ENCODE results near the gene PHOSPHO2. TPM values are rescaled to one million over a fixed set of nuclear protein-coding genes. Genes with fewer than 3 reads are reported as not detected.
"Not testable (repeated sequence)": the region's sequence is repeated elsewhere in the genome, so short reads cannot be mapped to it uniquely, and the experiment has no call there.

PHOSPHO2 gene
- total and polyA plus RNA-seq, 4 donors = 3.4 to 13.4 (median 4.5) TPM

DNA sequence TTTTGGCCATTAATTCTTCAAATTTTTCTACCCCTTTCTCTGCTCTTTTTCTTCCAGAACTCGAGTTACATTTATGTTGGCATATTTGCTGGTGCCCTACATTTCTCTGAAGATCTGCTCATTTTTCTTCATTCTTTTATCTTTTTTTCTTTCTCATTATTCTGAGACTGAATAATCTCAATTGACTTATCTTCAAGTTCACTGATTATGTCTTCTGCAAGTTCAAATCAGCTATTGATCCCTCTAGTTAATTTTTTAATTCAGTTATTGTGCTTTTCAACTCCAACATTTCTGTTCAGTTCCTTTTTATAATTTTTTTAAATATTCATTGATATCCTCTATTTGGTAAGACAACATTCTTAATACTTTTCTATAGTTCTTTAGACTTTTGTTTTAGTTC is 3.3 kb upstream of the PHOSPHO2 start:
- Histone ChIP-seq H3K4me1 (ENCODE audit: control insufficient read depth in 1 of 2, insufficient read depth in 2 of 2, low read length in 2 of 2) (peaks cover 0 to 3% of the 10 kb centered on the region in 2 donors), H3K4me3 (ENCODE audit: low read length in 2 of 2) (no peak overlapping the region), H3K36me3 (ENCODE audit: control insufficient read depth in 1 of 2, insufficient read depth in 2 of 2, low read length in 1 of 2) (no peaks in the 10 kb centered on the region), H3K27me3 (ENCODE audit: control insufficient read depth in 1 of 2, insufficient read depth in 2 of 2, low read length in 1 of 2) (no peaks in the 10 kb centered on the region), H3K27ac (ENCODE audit: low read depth in 1 of 2, low read length in 2 of 2) (no peak overlapping the region), H3K9me3 (ENCODE audit: control insufficient read depth, low read length) (peaks cover 1% of the 10 kb centered on the region)
- ATAC-seq (ENCODE audit: low FRiP score) (no peak), DNase-seq (no peak)
- 52 to 55% methylated on average over 1 of the region's 1 CpG for WGBS, 2 donors
- intact Hi-C loops (cut with DNase I) = no loop called here

DNA sequence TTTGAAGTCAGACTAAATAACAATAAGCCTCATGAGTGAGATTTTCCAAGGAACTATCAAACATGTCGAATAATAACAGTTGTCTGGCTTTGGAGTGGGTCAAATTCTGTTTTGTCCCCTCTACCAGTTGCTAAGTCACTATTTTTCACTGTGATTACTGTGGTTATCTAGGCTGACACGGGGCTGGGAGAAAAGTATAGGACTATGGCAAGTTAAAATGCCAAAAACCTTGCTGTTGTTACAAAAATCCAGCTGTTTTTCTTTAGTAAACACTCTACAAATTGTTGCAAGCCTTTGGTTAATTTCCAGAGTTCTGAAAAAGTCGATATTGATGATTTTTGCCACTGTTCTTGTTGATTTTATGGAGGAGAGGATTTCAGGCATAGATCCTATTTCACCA is 1.6 kb upstream of the PHOSPHO2 start:
- no peaks in the 10 kb centered on the region for H3K36me3 ChIP-seq (ENCODE audit: control insufficient read depth in 1 of 2, insufficient read depth in 2 of 2, low read length in 1 of 2)
- H3K27me3 ChIP-seq (ENCODE audit: control insufficient read depth in 1 of 2, insufficient read depth in 2 of 2, low read length in 1 of 2) = no peaks in the 10 kb centered on the region
- peaks cover 0 to 3% of the 10 kb centered on the region in 2 donors for H3K4me1 ChIP-seq (ENCODE audit: control insufficient read depth in 1 of 2, insufficient read depth in 2 of 2, low read length in 2 of 2)
- WGBS, 2 donors = 66 to 69% methylated on average over 3 of the region's 3 CpGs
- intact Hi-C loops (cut with DNase I) = no loop called here
- ATAC-seq (ENCODE audit: low FRiP score) (no peak), DNase-seq (no peak)
- H3K4me3 ChIP-seq (ENCODE audit: low read length in 2 of 2) = no peak overlapping the region
- peaks cover 1% of the 10 kb centered on the region for H3K9me3 ChIP-seq (ENCODE audit: control insufficient read depth, low read length)
- H3K27ac ChIP-seq (ENCODE audit: low read depth in 1 of 2, low read length in 2 of 2) = no peak overlapping the region

DNA sequence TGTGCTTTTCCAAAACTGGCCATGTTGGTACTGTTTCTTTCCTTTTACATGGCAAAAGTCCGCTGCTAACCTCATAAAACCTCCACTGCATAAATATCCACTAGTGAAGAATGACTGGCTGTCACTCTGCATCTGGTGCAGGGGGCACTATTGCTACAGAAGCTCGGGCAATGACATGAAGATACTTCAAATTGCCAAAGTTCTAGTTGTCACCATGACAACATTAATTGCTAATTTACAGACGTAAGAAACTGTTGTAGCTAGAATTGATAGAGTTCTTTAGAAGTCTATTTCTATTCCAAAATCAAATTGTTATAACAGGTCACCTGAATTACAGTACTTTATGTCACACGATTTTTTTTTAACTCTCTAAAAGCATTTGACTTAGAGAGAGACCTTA is 909 bp upstream of the PHOSPHO2 start:
- intact Hi-C loops (cut with DNase I) = no loop called here
- Histone ChIP-seq H3K36me3 (ENCODE audit: control insufficient read depth in 1 of 2, insufficient read depth in 2 of 2, low read length in 1 of 2) (no peaks in the 10 kb centered on the region), H3K4me1 (ENCODE audit: control insufficient read depth in 1 of 2, insufficient read depth in 2 of 2, low read length in 2 of 2) (peaks cover 0 to 3% of the 10 kb centered on the region in 2 donors), H3K4me3 (ENCODE audit: low read length in 2 of 2) (no peak overlapping the region), H3K9me3 (ENCODE audit: control insufficient read depth, low read length) (peaks cover 1% of the 10 kb centered on the region), H3K27ac (ENCODE audit: low read depth in 1 of 2, low read length in 2 of 2) (no peak overlapping the region), H3K27me3 (ENCODE audit: control insufficient read depth in 1 of 2, insufficient read depth in 2 of 2, low read length in 1 of 2) (no peaks in the 10 kb centered on the region)
- DNase-seq (no peak), ATAC-seq (ENCODE audit: low FRiP score) (no peak)
- 10% methylated on average over 4 of the region's 4 CpGs for WGBS, 2 donors

DNA sequence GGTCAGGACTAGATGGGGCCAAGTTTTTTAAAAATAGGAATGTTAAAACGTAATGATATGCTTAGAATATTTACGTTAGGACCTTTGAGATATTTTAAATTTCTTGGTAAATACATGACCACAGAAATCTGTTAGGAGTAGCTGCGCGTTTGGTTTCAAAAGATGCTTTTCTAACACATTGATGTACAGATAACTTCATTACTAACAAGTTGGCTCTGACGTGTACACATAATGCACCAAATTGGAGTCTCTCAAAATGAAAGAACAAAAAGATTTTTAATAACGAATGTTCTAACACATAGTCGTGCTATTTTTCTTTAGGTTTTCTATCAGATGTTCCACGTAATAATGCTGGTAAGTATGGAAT is 608 bp downstream of the PHOSPHO2 start:
- ATAC-seq (ENCODE audit: low FRiP score) (no peak), DNase-seq (no peak)
- intact Hi-C loops (cut with DNase I) = no loop called here
- Histone ChIP-seq H3K27me3 (ENCODE audit: control insufficient read depth in 1 of 2, insufficient read depth in 2 of 2, low read length in 1 of 2) (no peaks in the 10 kb centered on the region), H3K9me3 (ENCODE audit: control insufficient read depth, low read length) (peaks cover 1% of the 10 kb centered on the region), H3K4me1 (ENCODE audit: control insufficient read depth in 1 of 2, insufficient read depth in 2 of 2, low read length in 2 of 2) (peaks cover 0 to 3% of the 10 kb centered on the region in 2 donors), H3K4me3 (ENCODE audit: low read length in 2 of 2) (peak overlapping the region; percentile 45 to 91), H3K27ac (ENCODE audit: low read depth in 1 of 2, low read length in 2 of 2) (no peak overlapping the region), H3K36me3 (ENCODE audit: control insufficient read depth in 1 of 2, insufficient read depth in 2 of 2, low read length in 1 of 2) (no peaks in the 10 kb centered on the region)
- WGBS, 2 donors = 27% methylated on average over 8 of the region's 8 CpGs

DNA sequence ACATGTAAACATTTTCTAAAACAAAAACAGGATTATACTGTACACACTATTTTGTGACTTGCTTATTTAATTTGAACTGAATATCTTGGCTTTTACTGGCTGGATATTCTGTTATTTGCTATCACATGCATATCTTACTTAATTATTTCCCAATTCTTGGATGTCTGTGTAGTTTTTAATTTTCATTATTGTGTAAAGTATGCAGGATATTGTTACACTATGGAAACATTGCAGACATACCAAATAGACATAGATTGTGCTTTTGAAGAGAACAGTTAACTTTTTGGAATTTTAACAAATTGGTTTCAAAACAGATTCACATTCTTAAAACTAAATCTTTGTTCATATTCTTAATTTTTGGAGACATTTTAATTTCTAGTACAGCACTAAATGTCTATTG is 2.1 kb downstream of the PHOSPHO2 start:
- Histone ChIP-seq H3K9me3 (ENCODE audit: control insufficient read depth, low read length) (peaks cover under 1% of the 10 kb centered on the region), H3K4me1 (ENCODE audit: control insufficient read depth in 1 of 2, insufficient read depth in 2 of 2, low read length in 2 of 2) (peaks cover 0 to 3% of the 10 kb centered on the region in 2 donors), H3K36me3 (ENCODE audit: control insufficient read depth in 1 of 2, insufficient read depth in 2 of 2, low read length in 1 of 2) (no peaks in the 10 kb centered on the region), H3K27me3 (ENCODE audit: control insufficient read depth in 1 of 2, insufficient read depth in 2 of 2, low read length in 1 of 2) (no peaks in the 10 kb centered on the region), H3K27ac (ENCODE audit: low read depth in 1 of 2, low read length in 2 of 2) (no peak overlapping the region), H3K4me3 (ENCODE audit: low read length in 2 of 2) (no peak overlapping the region)
- DNase-seq (no peak), ATAC-seq (ENCODE audit: low FRiP score) (no peak)
- intact Hi-C loops (cut with DNase I) = no loop called here

DNA sequence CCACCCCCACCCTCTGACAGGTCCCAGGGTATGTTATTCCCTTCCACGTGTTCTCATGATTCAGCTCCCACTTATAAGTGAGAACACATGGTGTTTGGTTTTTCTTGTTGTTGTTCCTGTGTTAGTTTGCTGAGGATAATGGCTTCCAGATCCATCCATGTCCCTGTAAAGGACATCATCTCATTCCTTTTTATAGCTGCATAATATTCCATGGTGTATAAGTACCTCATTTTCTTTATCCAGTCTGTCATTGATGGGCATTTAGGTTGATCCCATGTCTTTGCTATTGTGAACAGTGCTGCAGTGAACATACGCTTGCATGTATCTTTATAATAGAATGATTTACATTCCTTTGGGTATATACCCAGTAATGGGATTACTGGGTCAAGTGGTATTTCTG is 4.9 kb downstream of the PHOSPHO2 start:
- intact Hi-C loops (cut with DNase I); DNase-seq; H3K4me1 ChIP-seq (ENCODE audit: control insufficient read depth in 1 of 2, insufficient read depth in 2 of 2, low read length in 2 of 2); H3K27ac ChIP-seq (ENCODE audit: low read depth in 1 of 2, low read length in 2 of 2); H3K4me3 ChIP-seq (ENCODE audit: low read length in 2 of 2); ATAC-seq (ENCODE audit: low FRiP score); H3K36me3 ChIP-seq (ENCODE audit: control insufficient read depth in 1 of 2, insufficient read depth in 2 of 2, low read length in 1 of 2); H3K27me3 ChIP-seq (ENCODE audit: control insufficient read depth in 1 of 2, insufficient read depth in 2 of 2, low read length in 1 of 2); H3K9me3 ChIP-seq (ENCODE audit: control insufficient read depth, low read length): not testable (repeated sequence)
- WGBS, 2 donors = 86 to 96% methylated on average over 2 of the region's 2 CpGs

DNA sequence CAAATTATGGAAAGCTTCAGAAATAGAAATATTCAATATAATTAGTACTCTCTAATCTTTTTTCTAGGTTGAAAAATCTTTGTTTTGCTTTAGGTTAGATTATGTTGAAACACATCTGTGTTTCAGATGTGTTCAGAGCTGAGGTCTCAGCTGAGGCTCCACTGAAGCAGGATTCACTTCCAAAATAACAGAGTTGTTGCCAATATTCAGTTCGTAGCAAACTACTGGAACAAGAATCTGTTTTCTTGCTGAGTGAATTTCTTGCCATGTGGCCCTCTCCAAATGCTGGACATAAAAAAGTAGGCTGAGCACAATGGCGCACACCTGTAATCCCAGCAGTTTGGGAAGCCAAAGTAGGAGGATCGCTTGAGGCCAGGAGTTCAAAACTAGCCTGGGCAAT is 8.7 kb downstream of the PHOSPHO2 start:
- Histone ChIP-seq H3K27ac (ENCODE audit: low read depth in 1 of 2, low read length in 2 of 2) (no peak overlapping the region), H3K36me3 (ENCODE audit: control insufficient read depth in 1 of 2, insufficient read depth in 2 of 2, low read length in 1 of 2) (no peaks in the 10 kb centered on the region), H3K4me1 (ENCODE audit: control insufficient read depth in 1 of 2, insufficient read depth in 2 of 2, low read length in 2 of 2) (no peaks in the 10 kb centered on the region), H3K27me3 (ENCODE audit: control insufficient read depth in 1 of 2, insufficient read depth in 2 of 2, low read length in 1 of 2) (no peaks in the 10 kb centered on the region), H3K9me3 (ENCODE audit: control insufficient read depth, low read length) (no peaks in the 10 kb centered on the region), H3K4me3 (ENCODE audit: low read length in 2 of 2) (no peak overlapping the region)
- ATAC-seq (ENCODE audit: low FRiP score) (no peak), DNase-seq (no peak)
- intact Hi-C loops (cut with DNase I) = no loop called here
- 49 to 78% methylated on average over 3 of the region's 3 CpGs for WGBS, 2 donors

DNA sequence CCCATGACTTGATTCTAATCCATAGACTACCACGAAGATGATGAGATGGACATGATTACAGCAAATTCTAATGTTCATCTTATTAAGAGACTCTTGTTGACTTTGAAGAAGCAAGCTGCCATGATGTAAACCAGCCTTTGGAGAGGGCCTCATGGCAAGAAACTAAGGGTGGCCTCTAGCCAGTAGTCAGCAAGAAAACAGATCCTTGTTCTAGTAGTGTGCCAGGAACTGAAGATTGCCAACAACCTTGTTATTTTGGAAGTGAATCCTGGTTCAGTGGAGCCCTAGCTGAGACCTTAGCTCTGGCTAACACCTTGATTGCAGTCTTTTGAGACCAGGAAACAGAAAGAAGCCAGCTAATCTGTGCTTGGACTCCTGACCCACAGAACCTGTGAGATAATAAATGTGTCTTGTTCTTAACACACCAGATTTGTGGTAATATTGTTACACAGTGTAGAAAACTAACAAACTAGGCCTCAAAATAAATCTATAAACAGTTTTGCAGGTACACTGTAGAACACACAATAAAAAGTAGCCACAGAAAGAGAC is 10.0 kb downstream of the PHOSPHO2 start:
- WGBS, 2 donors = 91 to 92% methylated on average over 1 of the region's 1 CpG
- DNase-seq (no peak), ATAC-seq (ENCODE audit: low FRiP score) (no peak)
- no peak overlapping the region for H3K27ac ChIP-seq (ENCODE audit: low read depth in 1 of 2, low read length in 2 of 2)
- no peaks in the 10 kb centered on the region for H3K4me1 ChIP-seq (ENCODE audit: control insufficient read depth in 1 of 2, insufficient read depth in 2 of 2, low read length in 2 of 2)
- H3K36me3 ChIP-seq (ENCODE audit: control insufficient read depth in 1 of 2, insufficient read depth in 2 of 2, low read length in 1 of 2) = no peaks in the 10 kb centered on the region
- intact Hi-C loops (cut with DNase I) = no loop called here
- no peaks in the 10 kb centered on the region for H3K9me3 ChIP-seq (ENCODE audit: control insufficient read depth, low read length)
- no peaks in the 10 kb centered on the region for H3K27me3 ChIP-seq (ENCODE audit: control insufficient read depth in 1 of 2, insufficient read depth in 2 of 2, low read length in 1 of 2)
- H3K4me3 ChIP-seq (ENCODE audit: low read length in 2 of 2) = no peak overlapping the region

DNA sequence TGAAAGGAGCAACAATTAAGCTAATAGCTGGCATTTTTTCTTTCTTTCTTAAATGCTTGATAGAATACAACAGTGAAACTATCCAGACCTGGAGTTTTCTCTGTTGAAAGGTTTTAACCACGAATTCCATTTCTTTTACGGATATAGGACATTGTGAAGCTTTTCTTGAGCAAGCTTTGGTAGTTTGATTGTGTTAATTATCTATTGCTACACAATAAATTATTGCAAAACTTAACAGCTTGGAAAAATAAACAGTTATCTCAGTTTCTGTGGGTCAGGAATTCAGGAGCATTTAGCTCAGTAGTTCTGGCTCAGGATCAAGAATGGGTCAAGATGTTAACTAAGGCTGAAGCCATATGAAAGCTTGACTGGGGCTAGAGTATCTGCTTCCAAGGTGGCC is 11.7 kb downstream of the PHOSPHO2 start:
- Histone ChIP-seq H3K27me3 (ENCODE audit: control insufficient read depth in 1 of 2, insufficient read depth in 2 of 2, low read length in 1 of 2) (no peaks in the 10 kb centered on the region), H3K36me3 (ENCODE audit: control insufficient read depth in 1 of 2, insufficient read depth in 2 of 2, low read length in 1 of 2) (peaks cover 0 to 2% of the 10 kb centered on the region in 2 donors), H3K4me1 (ENCODE audit: control insufficient read depth in 1 of 2, insufficient read depth in 2 of 2, low read length in 2 of 2) (no peaks in the 10 kb centered on the region), H3K9me3 (ENCODE audit: control insufficient read depth, low read length) (no peaks in the 10 kb centered on the region), H3K27ac (ENCODE audit: low read depth in 1 of 2, low read length in 2 of 2) (no peak overlapping the region), H3K4me3 (ENCODE audit: low read length in 2 of 2) (no peak overlapping the region)
- DNase-seq (no peak), ATAC-seq (ENCODE audit: low FRiP score) (no peak)
- 36 to 43% methylated on average over 2 of the region's 2 CpGs for WGBS, 2 donors
- intact Hi-C loops (cut with DNase I) = no loop called here
